Astrocyte (in vitro differentiated cells and primary cell): ENCODE results near the gene DNAJC15. TPM values are rescaled to one million over a fixed set of nuclear protein-coding genes. Genes with fewer than 3 reads are reported as not detected.
A peak's percentile ranks its signal among the peaks of the same experiment; 100 is the strongest.
"Not testable (repeated sequence)": the region's sequence is repeated elsewhere in the genome, so short reads cannot be mapped to it uniquely, and the experiment has no call there.

Experiments used
- DNase-seq: peaks from one replicate; pipeline ENCODE4 v3.0.0-alpha.2; 2010; ENCODE audit warnings: low read depth
- FAIRE-seq: peaks from 2 replicates; lab custom pipeline; 2011; peaks lifted over from hg19 to GRCh38; lab: Jason Lieb, UNC
- H2AFZ ChIP-seq: 2 replicates; pipeline ENCODE4 v1.6.0; 2012; ENCODE audit warnings: low read depth, low read length, inconsistent platforms
- H3K27ac ChIP-seq: 2 replicates; pipeline ENCODE4 v1.5.1; 2011; ENCODE audit warnings: low read depth, low read length, inconsistent platforms
- H3K27me3 ChIP-seq: 2 replicates; pipeline ENCODE4 v1.6.0; 2011; ENCODE audit warnings: low read length, inconsistent platforms; ENCODE audit not compliant: insufficient read depth
- H3K36me3 ChIP-seq: 2 replicates; pipeline ENCODE4 v1.5.1; 2011; ENCODE audit warnings: low read length, inconsistent platforms; ENCODE audit not compliant: insufficient read depth
- H3K4me1 ChIP-seq: 2 replicates; pipeline ENCODE4 v1.5.1; 2011; ENCODE audit warnings: low read length, inconsistent platforms; ENCODE audit not compliant: insufficient read depth
- H3K4me2 ChIP-seq: 2 replicates; pipeline ENCODE4 v1.6.0; 2012; ENCODE audit warnings: low read length, inconsistent platforms
- H3K4me3 ChIP-seq: 2 replicates; pipeline ENCODE4 v1.5.1; 2011; ENCODE audit warnings: low read depth, mild to moderate bottlenecking, low read length, inconsistent platforms; ENCODE audit not compliant: insufficient read depth
- H3K79me2 ChIP-seq: 2 replicates; pipeline ENCODE4 v1.6.0; 2012; ENCODE audit warnings: mild to moderate bottlenecking, low read length, inconsistent platforms; ENCODE audit not compliant: insufficient read depth
- H3K9ac ChIP-seq: 2 replicates; pipeline ENCODE4 v1.6.0; 2012; ENCODE audit warnings: mild to moderate bottlenecking, low read length, inconsistent platforms
- H3K9me3 ChIP-seq: 2 replicates; pipeline ENCODE4 v1.5.1; 2012; ENCODE audit warnings: low read depth, mild to moderate bottlenecking, low read length, inconsistent platforms; ENCODE audit not compliant: insufficient read depth
- H4K20me1 ChIP-seq: 2 replicates; pipeline ENCODE4 v1.6.0; 2012; ENCODE audit warnings: low read length, inconsistent platforms; ENCODE audit not compliant: insufficient read depth
- H3K27ac Mint-ChIP-seq: one replicate; pipeline ENCODE4 v1.8.0; 2021; ENCODE audit warnings: mild to moderate bottlenecking, mixed read lengths; ENCODE audit not compliant: unreplicated experiment
- H3K27me3 Mint-ChIP-seq: one replicate; pipeline ENCODE4 v1.8.0; 2021; ENCODE audit warnings: low read depth, mixed read lengths; ENCODE audit not compliant: unreplicated experiment
- H3K36me3 Mint-ChIP-seq: one replicate; pipeline ENCODE4 v1.8.0; 2021; ENCODE audit warnings: low read depth, mixed read lengths; ENCODE audit not compliant: unreplicated experiment
- H3K4me1 Mint-ChIP-seq: one replicate; pipeline ENCODE4 v1.8.0; 2021; ENCODE audit warnings: low read depth, mixed read lengths; ENCODE audit not compliant: unreplicated experiment
- H3K4me3 Mint-ChIP-seq: one replicate; pipeline ENCODE4 v1.8.0; 2021; ENCODE audit warnings: mild to moderate bottlenecking, moderate library complexity, mixed read lengths; ENCODE audit not compliant: unreplicated experiment
- H3K9me3 Mint-ChIP-seq: one replicate; pipeline ENCODE4 v1.8.0; 2021; ENCODE audit warnings: mild to moderate bottlenecking, mixed read lengths; ENCODE audit not compliant: unreplicated experiment
- CTCF ChIP-seq: IDR thresholded peaks from 2 replicates; pipeline ENCODE4 v1.5.1; 2011; ENCODE audit warnings: low read depth, mild to moderate bottlenecking, inconsistent platforms, low read length, moderate library complexity; ENCODE audit not compliant: insufficient read depth
- EZH2 ChIP-seq: IDR thresholded peaks from 2 replicates; pipeline ENCODE4 v1.6.1; 2012; ENCODE audit warnings: mild to moderate bottlenecking, low read length, inconsistent platforms; ENCODE audit not compliant: insufficient read depth
- total RNA-seq: library from RNA; stranded (reverse); gene quantifications from 2 replicates; pipeline ENCODE4 v1.2.1, GENCODE V29; 2021

The DNAJC15 gene
- total RNA-seq, 1 donor from 2014 or later = 13.8 TPM

- peak; percentile 25 for DNase-seq
- not testable (repeated sequence) for H3K4me2 ChIP-seq, H4K20me1 ChIP-seq, H2AFZ ChIP-seq, H3K9me3 ChIP-seq, H3K36me3 ChIP-seq, H3K27me3 Mint-ChIP-seq, H3K27me3 ChIP-seq, H3K4me3 ChIP-seq, H3K9ac ChIP-seq, FAIRE-seq, H3K36me3 Mint-ChIP-seq, H3K27ac ChIP-seq, H3K9me3 Mint-ChIP-seq
- H3K4me3 Mint-ChIP-seq = peak overlapping the region; percentile 42
- peaks cover 52% of the 10 kb centered on the region for H3K4me1 Mint-ChIP-seq
- peak overlapping the region; percentile 83 for H3K27ac Mint-ChIP-seq
- Histone ChIP-seq H3K4me1 (peaks cover 13% of the 10 kb centered on the region), H3K79me2 (peaks cover 18% of the 10 kb centered on the region)
Measured at GRCh38 chr13:43060806-43061205, 37.4 kb downstream of the DNAJC15 start.

GRCh38 chr13:43061496-43062280, 38.3 kb downstream of the DNAJC15 start:
- Histone ChIP-seq H3K27ac (no peak overlapping the region), H3K4me2 (no peak overlapping the region), H3K9me3 (no peaks in the 10 kb centered on the region), H3K36me3 (no peaks in the 10 kb centered on the region), H3K9ac (no peak overlapping the region), H3K4me3 (no peak overlapping the region), H2AFZ (no peak overlapping the region), H3K4me1 (peaks cover 13% of the 10 kb centered on the region), H4K20me1 (no peaks in the 10 kb centered on the region), H3K27me3 (no peaks in the 10 kb centered on the region), H3K79me2 (peaks cover 11% of the 10 kb centered on the region)
- no peak for TF ChIP-seq CTCF
- TF ChIP-seq EZH2 = no peak
- H3K27me3 Mint-ChIP-seq = no peaks in the 10 kb centered on the region
- peaks cover 8% of the 10 kb centered on the region for H3K36me3 Mint-ChIP-seq
- DNase-seq (no peak), FAIRE-seq (no peak)
- H3K9me3 Mint-ChIP-seq = peaks cover 5% of the 10 kb centered on the region
- H3K4me3 Mint-ChIP-seq = no peak overlapping the region
- peaks cover 46% of the 10 kb centered on the region for H3K4me1 Mint-ChIP-seq
- H3K27ac Mint-ChIP-seq = peak overlapping the region; percentile 13

- H3K79me2 ChIP-seq = no peaks in the 10 kb centered on the region
- no peaks in the 10 kb centered on the region for H3K27me3 Mint-ChIP-seq
- H2AFZ ChIP-seq = no peak overlapping the region
- H3K4me2 ChIP-seq = no peak overlapping the region
- no peaks in the 10 kb centered on the region for H3K9me3 ChIP-seq
- H3K36me3 ChIP-seq = peaks cover 3% of the 10 kb centered on the region
- H3K4me3 Mint-ChIP-seq = no peak overlapping the region
- no peak overlapping the region for H3K9ac ChIP-seq
- H3K9me3 Mint-ChIP-seq = no peaks in the 10 kb centered on the region
- no peak overlapping the region for H3K27ac ChIP-seq
- peak overlapping the region; percentile 31 for H3K27ac Mint-ChIP-seq
- no peaks in the 10 kb centered on the region for H3K27me3 ChIP-seq
- no peak for TF ChIP-seq EZH2
- no peak for TF ChIP-seq CTCF
- peaks cover 10% of the 10 kb centered on the region for H3K36me3 Mint-ChIP-seq
- H3K4me1 Mint-ChIP-seq = peaks cover 13% of the 10 kb centered on the region
- DNase-seq (no peak), FAIRE-seq (no peak)
- peaks cover 3% of the 10 kb centered on the region for H4K20me1 ChIP-seq
- no peaks in the 10 kb centered on the region for H3K4me1 ChIP-seq
- H3K4me3 ChIP-seq = no peak overlapping the region
Measured at GRCh38 chr13:43071824-43072223, 48.4 kb downstream of the DNAJC15 start.
